Fibroblast of skin of abdomen (primary cell): ENCODE data around the gene BCL7B. TPM values are rescaled to one million over a fixed set of nuclear protein-coding genes. Genes with fewer than 3 reads are reported as not detected.
"Not testable (repeated sequence)": the region's sequence is repeated elsewhere in the genome, so short reads cannot be mapped to it uniquely, and the experiment has no call there.

Source experiments
- DNase-seq: peaks from one replicate; pipeline ENCODE4 v3.0.0-alpha.2; 2013
- polyA plus RNA-seq, 2 experiments: library from polyadenylated mRNA; unstranded; fragments of 120-200 nt; gene quantifications; one replicate each; pipeline ENCODE4 v1.2.1, GENCODE V29; 2013; ENCODE audit not compliant: insufficient read length in 2 of 2

The BCL7B gene
- 53.6 TPM for polyA plus RNA-seq (2013, experiment 1 of 2; ENCODE audit: insufficient read length)
- polyA plus RNA-seq (2013, experiment 2 of 2; ENCODE audit: insufficient read length): 51.8 TPM

GRCh38 chr7:73557397-73558257 lies at the start of gene BCL7B:
Gene BCL7B (minus strand): TSS chr7:73557690. CDS start chr7:73557578, 112 bp downstream.
- DNase-seq: peak; percentile 70

GRCh38 chr7:73605601-73606220 lies 48.2 kb upstream of the BCL7B start:
- no peak for DNase-seq

DNA sequence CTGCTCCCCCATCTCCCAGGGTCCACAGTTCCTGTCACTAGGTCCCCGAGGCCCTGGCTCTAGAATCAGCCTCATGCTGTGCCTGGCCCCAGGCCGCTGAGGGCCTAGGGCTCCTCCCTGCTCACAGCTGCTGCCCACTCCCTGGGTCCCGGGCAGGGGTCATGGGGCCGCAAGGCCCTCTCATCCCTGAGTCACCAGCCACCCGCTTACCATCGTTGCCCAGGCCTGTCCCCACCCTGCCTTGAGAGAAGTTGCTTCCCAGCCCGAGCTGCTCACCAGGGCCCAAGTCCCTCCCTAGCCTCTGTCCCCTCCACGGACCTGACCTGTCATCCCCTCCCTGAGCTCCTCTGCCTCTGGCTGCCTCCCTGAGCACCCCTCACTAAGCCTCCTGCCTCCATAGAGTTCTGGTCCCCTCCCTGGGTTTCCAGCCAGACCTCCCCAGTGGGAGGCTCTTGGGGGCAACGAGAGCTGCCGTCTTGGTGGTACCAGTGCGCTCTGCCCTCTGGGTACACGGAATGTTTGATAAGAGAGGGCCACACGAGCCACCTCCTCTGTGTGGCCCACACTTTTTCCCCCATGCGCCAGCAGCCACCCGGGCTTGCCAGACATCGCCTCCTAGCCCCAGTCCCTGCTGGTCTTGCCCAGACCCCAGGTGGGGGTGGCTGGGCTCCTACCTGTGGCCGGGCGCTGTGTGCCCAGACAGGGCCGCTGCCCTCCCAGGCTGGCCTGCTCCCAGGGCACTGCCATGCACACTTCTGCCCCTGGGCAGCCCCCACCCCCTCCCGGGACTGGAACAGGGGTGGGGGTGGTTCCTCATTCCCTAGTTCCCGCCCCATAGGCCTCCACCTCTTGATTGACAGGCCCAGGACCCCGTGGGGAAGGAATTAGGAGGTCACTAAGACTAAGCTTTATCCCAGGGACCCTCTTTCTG lies 45.5 kb upstream of the BCL7B start:
- DNase-seq: no peak

DNA sequence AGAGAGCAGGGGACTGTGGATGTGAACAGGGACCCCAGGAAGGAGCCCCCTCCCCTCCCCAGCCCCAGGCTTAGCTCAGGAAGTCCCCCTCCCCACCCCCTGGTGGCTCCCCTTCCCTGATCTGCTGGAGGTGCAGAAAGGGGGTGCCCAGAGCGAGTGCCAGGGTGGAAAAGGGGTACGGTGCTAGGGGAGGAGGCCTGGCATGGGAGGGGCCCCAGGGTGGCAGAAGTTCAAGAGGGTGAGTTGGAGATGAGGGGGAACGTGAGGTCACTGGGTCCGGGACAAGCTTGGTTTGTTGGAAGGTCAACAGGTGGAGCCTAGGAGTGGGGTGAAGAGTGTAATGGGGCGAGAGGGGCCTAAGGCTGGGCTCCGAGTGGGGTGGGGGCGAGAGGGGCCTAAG lies 42.4 kb upstream of the BCL7B start:
- no peak for DNase-seq

DNA sequence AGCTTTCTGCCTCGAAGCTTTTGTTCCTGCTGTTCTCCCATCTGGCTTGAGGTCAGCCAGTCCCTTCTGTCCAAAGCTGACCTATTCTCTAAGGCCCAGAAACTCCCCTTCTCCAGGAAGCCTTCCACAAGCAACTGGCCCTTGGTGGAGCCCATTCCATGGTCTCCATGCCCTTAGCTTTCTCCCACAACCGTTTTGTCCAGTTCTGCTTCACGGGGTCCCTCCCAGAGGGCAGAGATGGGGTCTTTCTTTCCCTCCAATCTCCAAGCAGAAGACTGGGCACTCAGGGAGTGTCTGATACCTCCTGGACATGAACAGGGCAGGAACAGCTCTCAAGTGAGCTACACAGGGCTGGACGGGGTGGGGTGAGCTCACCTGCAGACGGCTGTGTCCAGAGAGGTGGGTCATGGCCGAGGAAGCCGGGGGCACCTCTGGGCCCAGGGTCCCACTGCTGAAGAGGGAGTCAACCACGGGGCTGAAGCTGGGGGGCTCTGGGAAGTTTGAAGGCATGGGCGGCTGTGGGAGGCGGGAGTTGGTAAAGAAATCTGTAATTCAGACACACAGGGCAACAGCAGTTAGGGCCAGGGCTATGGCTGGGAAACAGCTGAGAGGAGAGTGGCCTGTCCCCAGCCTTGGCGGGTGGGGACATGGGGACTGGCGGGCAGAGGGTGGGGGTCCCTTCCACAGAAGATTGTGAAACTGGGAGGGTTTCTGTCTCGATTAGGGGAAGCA lies 41.8 kb upstream of the BCL7B start:
- DNase-seq: no peak

GRCh38 chr7:73597978-73598782 lies 40.7 kb upstream of the BCL7B start:
- DNase-seq: no peak

DNA sequence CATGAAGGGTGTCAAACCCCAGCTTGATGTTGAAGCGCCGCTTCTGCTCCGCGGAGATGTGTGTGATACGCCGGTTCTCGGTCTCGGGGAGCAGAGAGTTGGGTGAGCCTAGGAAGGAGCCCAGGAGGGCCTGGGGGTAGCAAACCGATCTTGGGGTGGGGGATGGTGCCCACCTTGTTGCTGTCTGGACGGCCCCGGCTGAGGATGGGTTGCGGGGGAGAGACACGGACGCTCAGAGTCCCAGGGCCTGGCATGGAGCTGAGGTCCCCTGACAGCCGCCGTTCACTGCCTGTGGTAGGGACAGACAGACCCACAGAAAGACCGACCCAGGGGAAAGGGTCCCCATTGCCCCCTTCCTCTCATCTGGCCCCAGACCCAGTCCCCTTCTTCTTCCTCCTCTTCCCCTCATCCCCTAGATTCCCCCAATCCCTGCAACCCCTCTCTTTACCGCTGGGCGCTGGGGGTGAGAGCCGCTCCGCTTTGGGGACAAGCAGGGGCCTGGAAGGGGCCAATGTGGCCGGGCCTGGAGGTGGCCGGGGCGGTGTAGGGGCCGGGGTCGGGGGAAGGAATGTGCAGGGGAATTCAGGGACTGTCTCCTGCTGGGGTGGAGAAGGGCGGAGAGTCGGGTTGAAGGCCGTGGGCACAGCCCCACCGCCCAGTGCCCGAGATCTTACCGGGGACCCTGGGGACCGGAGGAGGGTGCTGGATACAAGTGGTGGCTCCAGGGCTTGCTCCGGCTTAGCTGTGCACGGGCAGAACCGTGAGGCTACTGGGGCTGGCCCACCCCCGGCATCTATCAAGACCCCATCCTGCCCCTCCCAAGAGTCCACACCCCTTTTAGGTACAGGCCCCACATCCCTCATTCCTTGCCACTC lies 38.9 kb upstream of the BCL7B start:
- no peak for DNase-seq

DNA sequence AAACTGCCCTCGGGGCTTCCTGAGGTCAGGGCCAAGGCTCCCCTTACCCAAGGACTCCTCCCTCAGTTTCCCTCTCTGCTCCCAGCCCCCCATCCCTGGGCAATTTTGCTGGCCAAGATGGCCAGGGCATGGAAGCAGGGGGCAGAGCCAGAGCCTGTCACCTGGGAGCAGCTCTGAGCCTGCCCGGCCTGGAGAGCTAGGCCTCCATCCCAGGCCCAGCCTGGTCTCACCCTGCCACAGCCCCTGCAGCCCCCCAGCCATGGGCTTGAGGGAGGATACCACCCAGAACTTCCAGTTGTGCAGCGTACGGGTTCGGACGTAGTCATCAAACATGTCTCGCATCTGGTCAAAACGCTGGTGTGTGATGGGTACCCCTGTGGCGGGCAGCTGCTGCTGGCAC lies 37.9 kb upstream of the BCL7B start:
- no peak for DNase-seq

DNA sequence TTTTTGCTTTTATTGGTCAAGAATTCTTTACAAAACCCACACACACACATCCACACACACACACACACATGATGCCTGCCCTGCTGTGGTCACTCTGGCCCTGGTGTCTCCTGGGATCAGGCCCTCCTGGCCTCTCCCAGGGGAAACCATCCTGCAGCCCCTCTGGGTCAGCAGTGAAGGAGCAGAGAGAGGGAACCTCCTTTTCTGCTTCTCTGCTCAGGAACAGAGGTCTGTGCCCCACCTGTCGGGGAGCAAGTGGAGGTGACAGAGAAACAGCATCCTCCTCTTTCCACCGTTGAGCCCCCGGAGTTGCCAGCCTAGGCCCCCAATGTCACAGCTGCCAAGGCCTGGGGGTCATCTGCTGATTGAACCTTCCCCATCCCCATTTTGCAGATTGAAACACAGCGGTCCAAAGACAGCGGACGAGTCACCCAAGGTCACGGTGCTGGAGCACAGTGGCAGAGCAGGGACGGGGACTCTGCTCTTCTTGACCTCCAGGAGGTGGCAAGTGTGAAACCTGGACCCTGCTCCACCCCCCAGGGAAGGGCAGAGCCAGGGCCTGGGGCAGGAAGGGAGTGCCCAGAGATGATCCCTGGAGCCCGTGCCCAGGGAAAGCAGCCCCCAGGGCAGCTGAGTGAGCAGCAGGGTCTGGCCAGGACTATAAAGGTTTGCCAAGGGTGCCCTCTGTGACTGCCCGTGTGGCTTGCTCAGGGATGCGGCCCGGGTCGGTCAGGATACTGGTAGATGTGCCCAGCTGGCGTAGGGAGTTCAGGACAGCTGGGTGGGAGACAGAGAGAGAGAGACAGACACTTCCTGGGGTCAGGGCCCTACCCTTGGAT lies 35.9 kb upstream of the BCL7B start:
- no peak for DNase-seq

DNA sequence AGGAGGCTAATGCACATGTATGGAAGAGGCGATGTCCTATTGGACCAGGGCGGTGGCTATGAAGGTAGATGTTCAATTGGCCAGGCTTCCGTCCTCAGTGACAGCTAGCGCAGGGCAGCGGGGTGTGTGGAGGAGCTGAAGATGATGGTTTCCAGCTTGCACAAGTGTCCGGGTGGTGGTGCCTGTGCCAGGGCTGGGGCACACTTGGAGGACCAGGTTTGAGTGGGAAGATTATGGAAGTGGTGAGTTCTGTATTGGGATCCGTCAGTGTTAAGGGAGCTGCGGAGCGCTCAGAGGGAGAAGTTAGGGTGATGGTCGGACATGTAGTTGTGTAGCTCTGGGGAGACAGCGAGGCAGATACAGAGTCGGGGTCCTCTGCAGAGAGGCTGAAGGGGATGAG lies 29.4 kb upstream of the BCL7B start:
- DNase-seq: no peak

- DNase-seq: no peak
Observed at GRCh38 chr7:73585196-73585595, 27.7 kb upstream of the BCL7B start.

- no peak for DNase-seq
Observed at GRCh38 chr7:73582664-73583202, 25.2 kb upstream of the BCL7B start.

DNA sequence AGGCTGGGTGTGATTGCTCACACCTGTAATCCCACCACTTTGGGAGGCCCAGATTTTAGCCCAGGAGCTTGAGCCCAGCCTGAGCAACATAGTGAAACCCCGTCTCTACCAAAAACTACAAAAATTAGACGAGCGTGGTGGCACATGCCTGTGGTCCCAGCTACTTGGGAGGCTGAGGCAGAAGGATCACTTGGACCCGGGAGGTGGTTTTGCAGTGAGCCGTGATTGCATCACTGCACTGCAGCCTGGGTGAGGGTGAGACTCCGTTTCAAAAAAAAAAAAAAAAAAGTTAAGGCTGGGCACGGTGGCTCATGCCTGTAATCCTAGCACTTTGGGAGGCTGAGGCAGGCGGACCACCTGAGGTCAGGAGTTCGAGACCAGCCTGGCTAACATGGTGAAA lies 23.5 kb upstream of the BCL7B start:
- DNase-seq: not testable (repeated sequence)

- DNase-seq: peak; percentile 98
Observed at GRCh38 chr7:73578342-73579128, 21.0 kb upstream of the BCL7B start, which contains the start of gene TBL2. Gene TBL2 (minus strand): TSS chr7:73578579. CDS start chr7:73578549, 30 bp downstream.

DNA sequence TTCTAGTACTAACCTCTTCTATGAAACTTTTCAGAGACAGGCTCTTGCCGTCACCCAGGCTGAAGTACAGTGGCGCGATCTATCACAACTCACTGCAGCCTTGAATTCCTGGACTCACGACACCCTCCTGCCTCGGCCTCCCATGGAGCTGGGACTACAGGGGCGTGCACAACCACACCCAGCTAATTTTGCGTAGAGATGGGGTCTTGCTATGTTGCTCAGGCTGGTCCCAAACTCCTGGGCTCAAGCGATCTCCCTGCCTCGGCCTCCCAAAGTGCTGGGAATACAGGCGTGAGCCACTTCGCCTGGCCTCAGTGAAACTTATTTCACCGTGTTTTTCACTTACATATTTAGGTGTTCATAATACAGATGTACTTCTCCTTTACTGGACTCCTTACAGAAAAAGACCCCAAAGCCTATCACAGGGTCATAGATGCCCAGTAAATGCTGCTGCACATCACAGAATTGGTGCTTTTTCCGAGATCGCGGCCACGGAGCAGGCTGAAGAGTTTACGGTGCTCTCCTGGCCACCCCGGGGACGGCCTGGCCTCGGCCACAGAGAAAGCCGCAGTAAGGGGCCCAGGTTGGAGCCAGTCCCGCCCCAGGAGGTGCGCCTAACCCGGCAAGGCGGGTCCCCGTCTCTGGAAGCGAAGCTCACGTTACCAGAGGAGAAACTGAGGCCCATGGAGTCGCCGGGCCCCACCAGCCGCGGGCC lies 20.3 kb upstream of the BCL7B start:
- peak; percentile 19 for DNase-seq

- no peak for DNase-seq
Observed at GRCh38 chr7:73573791-73574190, 16.3 kb upstream of the BCL7B start.

- no peak for DNase-seq
Observed at GRCh38 chr7:73573276-73573675, 15.8 kb upstream of the BCL7B start.
